HEK293 (cell line): Measurements from ENCODE around the gene ADGB.

Experiments used
- CTCF ChIA-PET: fragments of 350-600 bp; formaldehyde crosslinking; extraction: SDS; loops from one replicate; lab custom pipeline; 2021; ENCODE audit warnings: antibody characterized with exemption; lab: Yijun Ruan, JAX
- POLR2A ChIA-PET: fragments of 300-600 bp; formaldehyde crosslinking; extraction: SDS; loops from one replicate; lab custom pipeline; 2020; ENCODE audit warnings: antibody characterized with exemption, inconsistent platforms; lab: Yijun Ruan, JAX
- H3K27ac ChIP-seq: fragments of 200-500 bp; sonication (Bioruptor generic); 2 replicates; pipeline ENCODE4 v1.5.1; 2014; ENCODE audit warnings: low read depth, low read length, control low read depth, inconsistent platforms; ENCODE audit errors: extremely low read depth
- H3K36me3 ChIP-seq, 2 experiments: fragments of 200-500 bp in 1 of 2; sonication (Bioruptor generic) in 1 of 2; 1 replicate in 1 of 2; 2 replicates in 1 of 2; pipeline ENCODE4 v1.5.1; 2014 to 2017; ENCODE audit warnings: inconsistent platforms in 2 of 2, low read length in 2 of 2; ENCODE audit not compliant: control insufficient read depth in 2 of 2, insufficient read depth in 1 of 2
- H3K4me1 ChIP-seq: fragments of 200-500 bp; sonication (Bioruptor generic); 2 replicates; pipeline ENCODE4 v1.5.1; 2014; ENCODE audit warnings: mild to moderate bottlenecking, low read length, inconsistent platforms; ENCODE audit not compliant: control insufficient read depth, insufficient read depth
- H3K4me3 ChIP-seq: 2 replicates; pipeline ENCODE4 v1.5.1; 2011; ENCODE audit warnings: low read depth, mild to moderate bottlenecking, control low read depth, low read length, moderate library complexity
- H3K9me3 ChIP-seq: fragments of 200-500 bp; sonication (Bioruptor generic); 2 replicates; pipeline ENCODE4 v1.5.1; 2014; ENCODE audit warnings: low read depth, low read length, inconsistent platforms; ENCODE audit not compliant: control insufficient read depth, insufficient read depth
- REPIN1 ChIP-seq: fragments of 450-650 bp; formaldehyde crosslinking; IDR thresholded peaks from 2 replicates; pipeline ENCODE4 v1.5.1; 2017; ENCODE audit warnings: missing biosample characterization, missing genetic modification characterization, low read depth
- ZBTB1 ChIP-seq: fragments of 450-650 bp; formaldehyde crosslinking; IDR thresholded peaks from 2 replicates; pipeline ENCODE4 v1.5.1; 2016; ENCODE audit warnings: missing biosample characterization, missing genetic modification characterization
- ZBTB48 ChIP-seq: fragments of 450-650 bp; formaldehyde crosslinking; IDR thresholded peaks from 2 replicates; pipeline ENCODE4 v1.5.1; 2016; ENCODE audit warnings: missing biosample characterization, missing genetic modification characterization
- ZEB2 ChIP-seq: fragments of 450-650 bp; formaldehyde crosslinking; IDR thresholded peaks from 2 replicates; pipeline ENCODE4 v1.5.1; 2016; ENCODE audit warnings: missing biosample characterization, missing genetic modification characterization
- ZFP41 ChIP-seq: fragments of 450-650 bp; formaldehyde crosslinking; IDR thresholded peaks from 2 replicates; pipeline ENCODE4 v1.5.1; 2016; ENCODE audit warnings: missing biosample characterization, missing genetic modification characterization, borderline replicate concordance
- ZNF10 ChIP-seq: fragments of 450-650 bp; formaldehyde crosslinking; IDR thresholded peaks from 2 replicates; pipeline ENCODE4 v1.5.1; 2017; ENCODE audit warnings: missing biosample characterization, missing genetic modification characterization
- ZNF214 ChIP-seq: fragments of 450-650 bp; formaldehyde crosslinking; IDR thresholded peaks from 2 replicates; pipeline ENCODE4 v1.5.1; 2017; ENCODE audit warnings: missing biosample characterization, mild to moderate bottlenecking, missing genetic modification characterization, borderline replicate concordance
- ZNF354C ChIP-seq: fragments of 450-650 bp; formaldehyde crosslinking; IDR thresholded peaks from 2 replicates; pipeline ENCODE4 v1.5.1; 2016; ENCODE audit warnings: missing biosample characterization, missing genetic modification characterization, low read depth, borderline replicate concordance
- ZNF473 ChIP-seq: fragments of 450-650 bp; formaldehyde crosslinking; IDR thresholded peaks from 2 replicates; pipeline ENCODE4 v1.5.1; 2017; ENCODE audit warnings: missing biosample characterization, missing genetic modification characterization
- ZNF530 ChIP-seq: fragments of 450-650 bp; formaldehyde crosslinking; IDR thresholded peaks from 2 replicates; pipeline ENCODE4 v1.5.1; 2016; ENCODE audit warnings: low read depth, missing biosample characterization, missing genetic modification characterization
- ZNF791 ChIP-seq: fragments of 450-650 bp; formaldehyde crosslinking; IDR thresholded peaks from 2 replicates; pipeline ENCODE4 v1.5.1; 2016; ENCODE audit warnings: missing biosample characterization, missing genetic modification characterization
- TF ChIP-seq, protein P1 (sequence below): fragments of 450-650 bp; formaldehyde crosslinking; IDR thresholded peaks from 2 replicates; pipeline ENCODE4; 2016; ENCODE audit warnings: missing biosample characterization, missing genetic modification characterization
- TF ChIP-seq, protein P2 (sequence below): fragments of 450-650 bp; formaldehyde crosslinking; IDR thresholded peaks from 2 replicates; pipeline ENCODE4 v1.5.1; 2016; ENCODE audit warnings: missing biosample characterization, missing genetic modification characterization
- TF ChIP-seq, protein P3 (sequence below): fragments of 450-650 bp; formaldehyde crosslinking; conservative IDR thresholded peaks from 2 replicates; pipeline ENCODE4 v1.5.1; 2016; ENCODE audit warnings: low read depth, missing biosample characterization, missing genetic modification characterization
- TF ChIP-seq, protein P4 (sequence below): fragments of 450-650 bp; formaldehyde crosslinking; IDR thresholded peaks from 2 replicates; pipeline ENCODE4 v1.5.1; 2016; ENCODE audit warnings: missing biosample characterization, missing genetic modification characterization
- TF ChIP-seq, protein P5 (sequence below): fragments of 450-650 bp; formaldehyde crosslinking; IDR thresholded peaks from 2 replicates; pipeline ENCODE4 v1.5.1; 2016; ENCODE audit warnings: missing biosample characterization, missing genetic modification characterization

ADGB gene

DNA sequence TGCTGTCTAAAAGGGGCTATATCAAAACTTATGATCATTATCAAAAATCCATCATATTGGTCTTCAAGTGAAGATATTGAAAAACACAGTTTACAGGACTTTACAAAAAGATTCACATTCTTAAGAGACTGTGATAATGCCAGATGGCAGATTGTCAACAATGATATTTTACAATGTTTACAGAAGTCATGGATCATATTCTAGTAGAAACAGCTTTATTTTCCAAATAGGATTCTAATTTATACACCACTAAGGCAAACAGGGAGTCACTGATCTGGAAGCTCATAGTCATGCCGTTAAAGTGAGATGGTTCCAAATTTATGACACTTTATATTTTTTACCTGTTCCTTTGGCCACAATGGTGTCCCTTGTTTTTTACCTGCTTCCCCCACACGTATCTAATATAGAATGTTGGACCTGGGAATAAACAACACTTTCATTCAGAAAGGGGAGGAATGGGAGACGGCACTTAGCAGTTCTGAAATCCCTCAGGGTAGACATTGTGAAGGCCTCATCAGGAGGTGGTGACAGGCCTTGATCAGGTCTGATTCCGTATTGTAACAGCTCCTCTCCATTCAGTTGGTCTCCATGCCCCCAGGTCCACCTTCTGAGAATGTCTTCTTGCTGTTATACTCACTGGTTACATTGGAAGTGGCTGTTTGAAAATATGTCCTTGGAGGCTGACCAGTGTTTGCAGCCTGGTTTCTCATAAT, 228.6 kb downstream of the ADGB start:
- no peak overlapping the region for H3K27ac ChIP-seq
- H3K4me3 ChIP-seq: no peak overlapping the region
- TF ChIP-seq ZNF530: no peak
- no peak for TF ChIP-seq REPIN1 (tag by site-specific recombination)
- TF ChIP-seq, protein P1, sequence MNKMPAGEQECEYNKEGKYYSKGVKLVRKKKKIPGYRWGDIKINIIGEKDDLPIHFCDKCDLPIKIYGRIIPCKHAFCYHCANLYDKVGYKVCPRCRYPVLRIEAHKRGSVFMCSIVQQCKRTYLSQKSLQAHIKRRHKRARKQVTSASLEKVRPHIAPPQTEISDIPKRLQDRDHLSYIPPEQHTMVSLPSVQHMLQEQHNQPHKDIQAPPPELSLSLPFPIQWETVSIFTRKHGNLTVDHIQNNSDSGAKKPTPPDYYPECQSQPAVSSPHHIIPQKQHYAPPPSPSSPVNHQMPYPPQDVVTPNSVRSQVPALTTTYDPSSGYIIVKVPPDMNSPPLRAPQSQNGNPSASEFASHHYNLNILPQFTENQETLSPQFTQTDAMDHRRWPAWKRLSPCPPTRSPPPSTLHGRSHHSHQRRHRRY (tag by site-specific recombination): no peak
- TF ChIP-seq, protein P2, sequence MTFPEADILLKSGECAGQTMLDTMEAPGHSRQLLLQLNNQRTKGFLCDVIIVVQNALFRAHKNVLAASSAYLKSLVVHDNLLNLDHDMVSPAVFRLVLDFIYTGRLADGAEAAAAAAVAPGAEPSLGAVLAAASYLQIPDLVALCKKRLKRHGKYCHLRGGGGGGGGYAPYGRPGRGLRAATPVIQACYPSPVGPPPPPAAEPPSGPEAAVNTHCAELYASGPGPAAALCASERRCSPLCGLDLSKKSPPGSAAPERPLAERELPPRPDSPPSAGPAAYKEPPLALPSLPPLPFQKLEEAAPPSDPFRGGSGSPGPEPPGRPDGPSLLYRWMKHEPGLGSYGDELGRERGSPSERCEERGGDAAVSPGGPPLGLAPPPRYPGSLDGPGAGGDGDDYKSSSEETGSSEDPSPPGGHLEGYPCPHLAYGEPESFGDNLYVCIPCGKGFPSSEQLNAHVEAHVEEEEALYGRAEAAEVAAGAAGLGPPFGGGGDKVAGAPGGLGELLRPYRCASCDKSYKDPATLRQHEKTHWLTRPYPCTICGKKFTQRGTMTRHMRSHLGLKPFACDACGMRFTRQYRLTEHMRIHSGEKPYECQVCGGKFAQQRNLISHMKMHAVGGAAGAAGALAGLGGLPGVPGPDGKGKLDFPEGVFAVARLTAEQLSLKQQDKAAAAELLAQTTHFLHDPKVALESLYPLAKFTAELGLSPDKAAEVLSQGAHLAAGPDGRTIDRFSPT: no peak
- TF ChIP-seq ZNF354C (tag by site-specific recombination): no peak
- TF ChIP-seq, protein P3, sequence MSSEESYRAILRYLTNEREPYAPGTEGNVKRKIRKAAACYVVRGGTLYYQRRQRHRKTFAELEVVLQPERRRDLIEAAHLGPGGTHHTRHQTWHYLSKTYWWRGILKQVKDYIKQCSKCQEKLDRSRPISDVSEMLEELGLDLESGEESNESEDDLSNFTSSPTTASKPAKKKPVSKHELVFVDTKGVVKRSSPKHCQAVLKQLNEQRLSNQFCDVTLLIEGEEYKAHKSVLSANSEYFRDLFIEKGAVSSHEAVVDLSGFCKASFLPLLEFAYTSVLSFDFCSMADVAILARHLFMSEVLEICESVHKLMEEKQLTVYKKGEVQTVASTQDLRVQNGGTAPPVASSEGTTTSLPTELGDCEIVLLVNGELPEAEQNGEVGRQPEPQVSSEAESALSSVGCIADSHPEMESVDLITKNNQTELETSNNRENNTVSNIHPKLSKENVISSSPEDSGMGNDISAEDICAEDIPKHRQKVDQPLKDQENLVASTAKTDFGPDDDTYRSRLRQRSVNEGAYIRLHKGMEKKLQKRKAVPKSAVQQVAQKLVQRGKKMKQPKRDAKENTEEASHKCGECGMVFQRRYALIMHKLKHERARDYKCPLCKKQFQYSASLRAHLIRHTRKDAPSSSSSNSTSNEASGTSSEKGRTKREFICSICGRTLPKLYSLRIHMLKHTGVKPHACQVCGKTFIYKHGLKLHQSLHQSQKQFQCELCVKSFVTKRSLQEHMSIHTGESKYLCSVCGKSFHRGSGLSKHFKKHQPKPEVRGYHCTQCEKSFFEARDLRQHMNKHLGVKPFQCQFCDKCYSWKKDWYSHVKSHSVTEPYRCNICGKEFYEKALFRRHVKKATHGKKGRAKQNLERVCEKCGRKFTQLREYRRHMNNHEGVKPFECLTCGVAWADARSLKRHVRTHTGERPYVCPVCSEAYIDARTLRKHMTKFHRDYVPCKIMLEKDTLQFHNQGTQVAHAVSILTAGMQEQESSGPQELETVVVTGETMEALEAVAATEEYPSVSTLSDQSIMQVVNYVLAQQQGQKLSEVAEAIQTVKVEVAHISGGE: no peak
- TF ChIP-seq ZEB2 (tag by site-specific recombination): no peak
- no peak for TF ChIP-seq ZNF473 (tag by site-specific recombination)
- TF ChIP-seq ZNF10: no peak
- no peak for TF ChIP-seq ZBTB1
- TF ChIP-seq ZNF214 (tag by site-specific recombination): no peak
- TF ChIP-seq ZBTB48 (tag by site-specific recombination): no peak
- TF ChIP-seq, protein P4, sequence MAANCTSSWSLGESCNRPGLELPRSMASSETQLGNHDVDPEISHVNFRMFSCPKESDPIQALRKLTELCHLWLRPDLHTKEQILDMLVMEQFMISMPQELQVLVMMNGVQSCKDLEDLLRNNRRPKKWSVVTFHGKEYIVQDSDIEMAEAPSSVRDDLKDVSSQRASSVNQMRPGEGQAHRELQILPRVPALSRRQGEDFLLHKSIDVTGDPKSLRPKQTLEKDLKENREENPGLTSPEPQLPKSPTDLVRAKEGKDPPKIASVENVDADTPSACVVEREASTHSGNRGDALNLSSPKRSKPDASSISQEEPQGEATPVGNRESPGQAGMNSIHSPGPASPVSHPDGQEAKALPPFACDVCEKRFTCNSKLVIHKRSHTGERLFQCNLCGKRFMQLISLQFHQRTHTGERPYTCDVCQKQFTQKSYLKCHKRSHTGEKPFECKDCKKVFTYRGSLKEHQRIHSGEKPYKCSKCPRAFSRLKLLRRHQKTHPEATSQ (tag by site-specific recombination): no peak
- TF ChIP-seq ZNF791 (tag by site-specific recombination): no peak
- TF ChIP-seq, protein P5, sequence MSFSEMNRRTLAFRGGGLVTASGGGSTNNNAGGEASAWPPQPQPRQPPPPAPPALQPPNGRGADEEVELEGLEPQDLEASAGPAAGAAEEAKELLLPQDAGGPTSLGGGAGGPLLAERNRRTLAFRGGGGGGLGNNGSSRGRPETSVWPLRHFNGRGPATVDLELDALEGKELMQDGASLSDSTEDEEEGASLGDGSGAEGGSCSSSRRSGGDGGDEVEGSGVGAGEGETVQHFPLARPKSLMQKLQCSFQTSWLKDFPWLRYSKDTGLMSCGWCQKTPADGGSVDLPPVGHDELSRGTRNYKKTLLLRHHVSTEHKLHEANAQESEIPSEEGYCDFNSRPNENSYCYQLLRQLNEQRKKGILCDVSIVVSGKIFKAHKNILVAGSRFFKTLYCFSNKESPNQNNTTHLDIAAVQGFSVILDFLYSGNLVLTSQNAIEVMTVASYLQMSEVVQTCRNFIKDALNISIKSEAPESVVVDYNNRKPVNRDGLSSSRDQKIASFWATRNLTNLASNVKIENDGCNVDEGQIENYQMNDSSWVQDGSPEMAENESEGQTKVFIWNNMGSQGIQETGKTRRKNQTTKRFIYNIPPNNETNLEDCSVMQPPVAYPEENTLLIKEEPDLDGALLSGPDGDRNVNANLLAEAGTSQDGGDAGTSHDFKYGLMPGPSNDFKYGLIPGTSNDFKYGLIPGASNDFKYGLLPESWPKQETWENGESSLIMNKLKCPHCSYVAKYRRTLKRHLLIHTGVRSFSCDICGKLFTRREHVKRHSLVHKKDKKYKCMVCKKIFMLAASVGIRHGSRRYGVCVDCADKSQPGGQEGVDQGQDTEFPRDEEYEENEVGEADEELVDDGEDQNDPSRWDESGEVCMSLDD (tag by site-specific recombination): no peak
- TF ChIP-seq ZFP41 (tag by site-specific recombination): no peak
- POLR2A ChIA-PET: no interaction called here
- H3K36me3 ChIP-seq: no peaks in the 10 kb centered on the region
- H3K9me3 ChIP-seq: no peaks in the 10 kb centered on the region
- CTCF ChIA-PET: no interaction called here
- no peaks in the 10 kb centered on the region for H3K4me1 ChIP-seq
